Activated naive CD4-positive, alpha-beta T cell treated with anti-CD3 and anti-CD28 coated beads for 36 hours (primary cell): ENCODE measurements around the gene CLPTM1L. TPM values are rescaled to one million over a fixed set of nuclear protein-coding genes. Genes with fewer than 3 reads are reported as not detected.
"Not testable (repeated sequence)": the region's sequence is repeated elsewhere in the genome, so short reads cannot be mapped to it uniquely, and the experiment has no call there.

Experiments used
- CTCF ChIA-PET: fragments of 350-600 bp; sonication (Branson Sonifier 250); formaldehyde crosslinking; loops from one replicate; lab custom pipeline; 2021; ENCODE audit warnings: antibody characterized with exemption; lab: Charles Lee
- DNase-seq: peaks from one replicate; pipeline ENCODE4 v3.0.0-alpha.2; 2020
- H3K27ac Mint-ChIP-seq: one replicate; pipeline ENCODE4 v1.8.0; 2021; ENCODE audit warnings: mild to moderate bottlenecking, mixed read lengths
- H3K27me3 Mint-ChIP-seq: one replicate; pipeline ENCODE4 v1.8.0; 2021; ENCODE audit warnings: low read depth, mixed read lengths
- H3K36me3 Mint-ChIP-seq: one replicate; pipeline ENCODE4 v1.8.0; 2021; ENCODE audit warnings: low read depth, mixed read lengths
- H3K4me1 Mint-ChIP-seq: one replicate; pipeline ENCODE4 v1.8.0; 2021; ENCODE audit warnings: low read depth, mixed read lengths
- H3K4me3 Mint-ChIP-seq: one replicate; pipeline ENCODE4 v1.8.0; 2021; ENCODE audit warnings: mild to moderate bottlenecking, moderate library complexity, mixed read lengths
- H3K9me3 Mint-ChIP-seq: one replicate; pipeline ENCODE4 v1.8.0; 2021; ENCODE audit warnings: mixed read lengths
- intact Hi-C: fragments of 100-400 bp; cut with micrococcal nuclease; formaldehyde crosslinking; loops from one replicate; pipeline ENCODE4 v1.15.1; 2023
- total RNA-seq, 2 experiments: library from RNA; stranded (reverse); gene quantifications; one replicate each; pipeline ENCODE4 v1.2.3, GENCODE V29; 2021

The CLPTM1L gene
- total RNA-seq, 2 experiments from 2014 or later, result 48.0 to 48.5 TPM

- Mint-ChIP-seq H3K36me3 (peaks cover 13% of the 10 kb centered on the region), H3K4me3 (no peak overlapping the region), H3K27me3 (no peaks in the 10 kb centered on the region), H3K4me1 (peaks cover 14% of the 10 kb centered on the region), H3K27ac (no peak overlapping the region), H3K9me3 (no peaks in the 10 kb centered on the region)
- intact Hi-C loops, result no loop called here
- CTCF ChIA-PET, result no interaction called here
- no peak for DNase-seq
Observed at GRCh38 chr5:1334831-1335539, 9.9 kb downstream of the CLPTM1L start.

- Mint-ChIP-seq H3K27ac (no peak overlapping the region), H3K27me3 (no peaks in the 10 kb centered on the region)
- intact Hi-C loops, result no loop called here
Observed at GRCh38 chr5:1333986-1334385, 10.9 kb downstream of the CLPTM1L start.

GRCh38 chr5:1333286-1333685, 11.6 kb downstream of the CLPTM1L start:
- Mint-ChIP-seq H3K4me1 (peaks cover 14% of the 10 kb centered on the region), H3K36me3 (peaks cover 13% of the 10 kb centered on the region)
- DNase-seq, H3K27me3 Mint-ChIP-seq, H3K27ac Mint-ChIP-seq, H3K4me3 Mint-ChIP-seq, H3K9me3 Mint-ChIP-seq, intact Hi-C loops, CTCF ChIA-PET: not testable (repeated sequence)

More at GRCh38 chr5:1333986-1334385, 10.9 kb downstream of the CLPTM1L start:
- CTCF ChIA-PET, result no interaction called here
- no peak overlapping the region for H3K4me3 Mint-ChIP-seq
- no peak for DNase-seq
- H3K4me1 Mint-ChIP-seq, result peaks cover 14% of the 10 kb centered on the region
- no peaks in the 10 kb centered on the region for H3K9me3 Mint-ChIP-seq
- H3K36me3 Mint-ChIP-seq, result peaks cover 13% of the 10 kb centered on the region

- H3K4me3 Mint-ChIP-seq, result no peak overlapping the region
- no peaks in the 10 kb centered on the region for H3K27me3 Mint-ChIP-seq
- H3K27ac Mint-ChIP-seq, result no peak overlapping the region
- H3K4me1 Mint-ChIP-seq, result peaks cover 14% of the 10 kb centered on the region
- H3K36me3 Mint-ChIP-seq, result peaks cover 10% of the 10 kb centered on the region
- DNase-seq, result no peak
- intact Hi-C loops, result no loop called here
- no peaks in the 10 kb centered on the region for H3K9me3 Mint-ChIP-seq
- CTCF ChIA-PET, result no interaction called here
Observed at GRCh38 chr5:1332461-1333001, 12.4 kb downstream of the CLPTM1L start.

- no peak for DNase-seq
- Mint-ChIP-seq H3K27me3 (no peaks in the 10 kb centered on the region), H3K4me3 (no peak overlapping the region), H3K27ac (no peak overlapping the region), H3K36me3 (peaks cover 9% of the 10 kb centered on the region), H3K9me3 (no peaks in the 10 kb centered on the region), H3K4me1 (peaks cover 11% of the 10 kb centered on the region)
- CTCF ChIA-PET, result no interaction called here
- intact Hi-C loops, result no loop called here
Observed at GRCh38 chr5:1331861-1332405, 13.0 kb downstream of the CLPTM1L start.

GRCh38 chr5:1330847-1331831, 13.8 kb downstream of the CLPTM1L start:
- peaks cover 10% of the 10 kb centered on the region for H3K36me3 Mint-ChIP-seq
- CTCF ChIA-PET, result no interaction called here
- intact Hi-C loops, result no loop called here
- H3K4me1 Mint-ChIP-seq, result peaks cover 5% of the 10 kb centered on the region
- no peaks in the 10 kb centered on the region for H3K9me3 Mint-ChIP-seq
- no peaks in the 10 kb centered on the region for H3K27me3 Mint-ChIP-seq
- no peak for DNase-seq
- no peak overlapping the region for H3K4me3 Mint-ChIP-seq
- H3K27ac Mint-ChIP-seq, result no peak overlapping the region

- Mint-ChIP-seq H3K27ac (no peak overlapping the region), H3K36me3 (peaks cover 7% of the 10 kb centered on the region), H3K4me3 (no peak overlapping the region), H3K4me1 (peaks cover 2% of the 10 kb centered on the region), H3K27me3 (no peaks in the 10 kb centered on the region), H3K9me3 (no peaks in the 10 kb centered on the region)
- no peak for DNase-seq
- CTCF ChIA-PET, result no interaction called here
- intact Hi-C loops, result no loop called here
Observed at GRCh38 chr5:1330146-1330846, 14.6 kb downstream of the CLPTM1L start.

- no peak overlapping the region for H3K4me3 Mint-ChIP-seq
- peaks cover 2% of the 10 kb centered on the region for H3K4me1 Mint-ChIP-seq
- no peak overlapping the region for H3K27ac Mint-ChIP-seq
- no peaks in the 10 kb centered on the region for H3K9me3 Mint-ChIP-seq
- no peak for DNase-seq
- intact Hi-C loops, result no loop called here
- H3K27me3 Mint-ChIP-seq, result no peaks in the 10 kb centered on the region
- CTCF ChIA-PET, result interaction anchor here (1.2 kb wide), 1 partner anchor 8 kb away, joined by 3 read pairs; no protein-coding TSS in a partner anchor
- H3K36me3 Mint-ChIP-seq, result peaks cover 8% of the 10 kb centered on the region
Observed at GRCh38 chr5:1329111-1329579, 15.8 kb downstream of the CLPTM1L start.

- H3K4me1 Mint-ChIP-seq, H3K27ac Mint-ChIP-seq, H3K27me3 Mint-ChIP-seq, H3K36me3 Mint-ChIP-seq, H3K4me3 Mint-ChIP-seq, intact Hi-C loops, H3K9me3 Mint-ChIP-seq, DNase-seq: not testable (repeated sequence)
- CTCF ChIA-PET, result interaction anchor here (1.2 kb wide), 1 partner anchor 9 kb away, joined by 3 read pairs; no protein-coding TSS in a partner anchor
Observed at GRCh38 chr5:1328237-1329110, 16.4 kb downstream of the CLPTM1L start.

GRCh38 chr5:1326901-1327756, 17.8 kb downstream of the CLPTM1L start:
- intact Hi-C loops, DNase-seq, H3K36me3 Mint-ChIP-seq, H3K4me3 Mint-ChIP-seq, H3K9me3 Mint-ChIP-seq, H3K27ac Mint-ChIP-seq, H3K4me1 Mint-ChIP-seq, H3K27me3 Mint-ChIP-seq: not testable (repeated sequence)
- CTCF ChIA-PET, result interaction anchor here (0.8 to 1.2 kb wide), 2 partner anchors 53 to 159 kb away, joined by 3 read pairs; no protein-coding TSS in a partner anchor
